IPS DF 19.7 (cell line): ENCODE results near the gene KRT78.
"Not testable (repeated sequence)": the region's sequence is repeated elsewhere in the genome, so short reads cannot be mapped to it uniquely, and the experiment has no call there.

Experiments used
- DNase-seq: peaks from one replicate; pipeline ENCODE4 v3.0.0-alpha.2; 2013; ENCODE audit warnings: low read depth, low spot score

The KRT78 gene

DNA sequence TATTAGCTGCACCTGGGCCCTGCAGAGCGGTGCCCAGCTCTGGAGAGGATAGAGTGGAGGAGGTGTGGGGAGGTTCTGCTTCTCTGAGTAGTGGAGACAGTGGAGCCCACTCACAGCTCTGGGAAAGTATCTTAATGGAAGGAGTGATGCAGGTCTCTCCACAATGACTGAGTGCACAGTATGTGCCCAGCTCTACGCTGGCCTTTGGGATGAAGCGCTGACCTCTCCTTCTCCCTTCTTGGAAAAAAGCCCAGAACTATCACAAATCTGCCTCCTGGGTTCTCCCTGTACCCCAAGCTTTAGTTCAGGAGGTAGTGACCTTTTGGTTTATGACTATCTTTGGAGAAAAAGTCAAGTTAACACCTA, 52.4 kb downstream of the KRT78 start:
- no peak for DNase-seq

- no peak for DNase-seq
These were observed 52.9 kb downstream of the KRT78 start, which contains the start of gene KRT3 for GRCh38 chr12:52795694-52796428. Gene KRT3 (minus strand): TSS chr12:52796117. CDS start chr12:52796042, 75 bp downstream.

GRCh38 chr12:52795332-52795674, 53.5 kb downstream of the KRT78 start:
- DNase-seq: not testable (repeated sequence)

- no peak for DNase-seq
These were observed 54.1 kb downstream of the KRT78 start for GRCh38 chr12:52794479-52795331.

DNA sequence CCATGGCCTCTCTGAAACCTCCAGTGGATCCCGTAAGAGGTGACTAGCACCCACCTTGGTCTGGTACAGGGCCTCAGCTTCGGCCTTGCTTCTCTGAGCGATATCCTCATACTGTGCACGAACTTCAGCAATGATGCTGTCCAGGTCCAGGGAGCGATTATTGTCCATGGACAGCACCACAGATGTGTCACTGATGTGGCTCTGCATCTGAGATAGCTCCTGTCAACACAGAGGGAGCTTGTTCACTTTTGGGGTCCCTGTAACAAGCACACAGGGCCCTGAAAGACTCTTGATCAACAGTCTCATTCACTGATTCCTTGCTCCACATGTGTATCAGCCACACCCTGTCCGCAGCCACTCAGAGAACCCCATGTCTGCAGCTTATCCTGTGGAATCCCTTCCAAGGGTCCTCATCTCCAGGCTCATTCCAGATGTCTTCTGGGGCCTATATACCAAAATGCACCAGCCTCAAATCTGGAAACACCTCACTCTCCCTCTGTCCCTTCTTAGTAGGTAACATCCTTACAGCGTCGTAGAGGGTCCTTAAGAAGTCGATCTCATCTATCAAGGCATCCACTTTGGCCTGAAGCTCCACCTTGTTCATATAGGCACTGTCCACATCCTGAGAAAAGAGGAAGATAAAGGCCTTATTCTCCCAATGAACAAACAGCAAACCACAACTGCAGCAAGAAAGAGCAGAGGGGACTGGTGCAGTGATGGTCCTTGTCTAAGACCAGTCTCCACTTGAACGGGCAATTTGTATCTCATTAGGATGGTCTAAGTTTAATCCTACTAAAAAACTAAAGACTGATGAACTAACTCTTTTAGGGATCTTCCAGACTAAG, 56.4 kb downstream of the KRT78 start:
- DNase-seq: no peak

GRCh38 chr12:52791271-52792184, 57.3 kb downstream of the KRT78 start:
- no peak for DNase-seq

DNA sequence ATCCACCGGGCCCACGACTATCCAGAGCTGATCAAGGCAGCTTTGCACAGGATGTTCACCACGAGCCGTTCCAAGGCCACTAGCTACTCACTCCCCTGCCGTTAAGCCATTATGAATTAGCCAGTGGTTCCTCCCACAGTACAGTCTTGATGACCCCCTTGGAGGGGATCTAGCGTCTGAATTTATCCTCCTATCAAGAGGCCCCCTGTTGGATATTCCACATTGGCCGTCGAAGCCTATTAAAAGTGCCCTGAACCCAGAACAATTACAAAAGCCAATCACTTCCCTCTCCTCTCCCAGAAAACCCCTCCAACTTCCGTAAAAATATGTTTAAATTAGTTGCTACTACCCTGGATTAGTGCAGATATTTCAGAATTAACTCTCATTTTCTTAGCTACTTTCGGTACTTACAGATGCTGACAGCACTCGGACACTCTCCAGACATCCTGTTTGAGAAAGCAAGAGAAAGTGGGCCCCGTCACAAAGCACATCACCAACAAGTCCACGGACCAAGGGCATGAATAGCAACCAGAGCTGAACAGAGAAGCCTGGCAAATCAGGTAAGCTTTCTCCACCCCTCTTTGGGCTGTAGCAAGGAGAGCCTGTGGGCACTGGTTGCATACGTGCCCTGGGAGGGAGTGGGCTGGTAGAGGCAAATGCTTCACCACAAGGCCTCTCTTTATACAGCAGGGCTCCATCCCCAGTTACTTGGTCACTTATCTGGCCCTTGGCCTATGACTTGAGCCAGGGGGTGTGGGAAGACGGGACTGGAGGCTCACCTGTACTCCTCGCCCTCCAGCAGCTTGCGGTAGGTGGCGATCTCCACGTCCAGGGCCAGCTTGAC, 58.1 kb downstream of the KRT78 start:
- no peak for DNase-seq

- no peak for DNase-seq
These were observed 59.0 kb downstream of the KRT78 start for GRCh38 chr12:52789637-52790426.

GRCh38 chr12:52788876-52789636, 59.7 kb downstream of the KRT78 start:
- no peak for DNase-seq

DNA sequence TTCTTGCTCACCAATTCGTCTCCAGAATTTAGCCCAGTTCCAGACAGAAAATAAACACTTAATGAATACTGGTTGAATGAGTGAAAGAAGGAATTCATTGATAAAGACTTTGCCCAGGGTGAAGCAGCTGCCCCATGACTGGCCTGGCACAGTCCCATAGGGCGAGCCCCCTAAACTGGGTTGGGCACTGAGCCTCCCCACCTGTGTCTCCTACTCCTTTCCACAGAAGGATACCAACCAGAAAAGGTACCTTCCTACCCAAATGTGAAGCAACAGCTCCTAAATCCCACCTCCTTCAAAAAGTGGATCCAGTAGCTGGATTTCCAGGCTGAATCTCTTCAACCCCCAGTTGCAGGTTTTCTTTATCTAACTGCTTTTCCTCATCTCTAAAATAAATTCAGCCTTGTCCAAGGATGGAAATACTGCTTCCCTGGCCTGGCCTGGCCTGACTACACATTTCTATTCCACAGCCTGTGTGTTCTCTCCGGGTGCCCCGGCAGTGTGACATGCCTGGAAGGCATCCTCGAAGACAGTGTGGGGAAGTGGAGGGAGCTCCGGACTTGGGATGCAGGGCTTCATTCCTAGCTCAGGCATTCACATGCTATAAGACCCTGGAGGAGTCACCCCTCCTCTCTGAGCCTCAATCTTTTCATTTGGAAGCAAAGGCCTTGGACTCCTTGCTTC, 60.5 kb downstream of the KRT78 start:
- no peak for DNase-seq
